Sciatic nerve (tissue), 2 donors: ENCODE measurements around the gene MCOLN1. TPM values are rescaled to one million over a fixed set of nuclear protein-coding genes. Genes with fewer than 3 reads are reported as not detected.

Source experiments
- ATAC-seq: fragments of 200-7000 bp; cut with Tn5 transposase; one replicate; pipeline ENCODE4 v1.9.1; 2020; ENCODE audit warnings: mild to moderate bottlenecking, moderate library complexity
- DNase-seq: peaks from one replicate; pipeline ENCODE4 v3.0.0-alpha.2; 2020; ENCODE audit warnings: low spot score
- intact Hi-C: fragments of 100-400 bp; cut with DNase I; formaldehyde crosslinking; loops from one replicate; pipeline ENCODE4 v1.14.2; 2022
- total RNA-seq: library from RNA; stranded (reverse); fragmentation: NEBNext Ultra II Directional; extraction: Animal tissue kit (Norgen Biotek cat#: 25700); gene quantifications from one replicate; pipeline ENCODE4 v1.2.1, GENCODE V29; 2021
- donor health status: DM: no; HTN: no; CAD: no.
- donor health status: DM: no; HTN: no; CAD: no.

MCOLN1 gene
- total RNA-seq, 1 donor from 2014 or later = 35.3 TPM

DNA sequence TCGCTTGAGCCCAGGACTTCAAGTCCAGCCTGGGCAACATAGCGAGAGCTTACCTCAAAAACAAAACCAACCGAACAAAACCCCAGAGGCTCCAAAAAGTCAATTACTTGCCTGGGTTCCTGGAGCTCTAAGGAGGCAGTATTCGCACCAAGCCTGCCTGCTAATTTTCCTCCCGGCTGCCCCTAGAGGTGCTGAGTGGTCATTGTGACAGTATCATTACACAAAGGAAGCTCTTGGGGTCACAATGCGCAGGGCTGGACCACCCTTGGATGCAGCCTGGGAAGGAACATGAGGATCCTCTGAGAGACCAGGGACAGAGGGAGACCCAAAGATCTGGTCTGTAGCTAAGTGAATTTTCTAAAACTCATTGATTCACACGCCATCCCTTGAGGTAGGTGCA is 25.1 kb upstream of the MCOLN1 start:
- ATAC-seq = no peak
- intact Hi-C loops = no loop called here

DNA sequence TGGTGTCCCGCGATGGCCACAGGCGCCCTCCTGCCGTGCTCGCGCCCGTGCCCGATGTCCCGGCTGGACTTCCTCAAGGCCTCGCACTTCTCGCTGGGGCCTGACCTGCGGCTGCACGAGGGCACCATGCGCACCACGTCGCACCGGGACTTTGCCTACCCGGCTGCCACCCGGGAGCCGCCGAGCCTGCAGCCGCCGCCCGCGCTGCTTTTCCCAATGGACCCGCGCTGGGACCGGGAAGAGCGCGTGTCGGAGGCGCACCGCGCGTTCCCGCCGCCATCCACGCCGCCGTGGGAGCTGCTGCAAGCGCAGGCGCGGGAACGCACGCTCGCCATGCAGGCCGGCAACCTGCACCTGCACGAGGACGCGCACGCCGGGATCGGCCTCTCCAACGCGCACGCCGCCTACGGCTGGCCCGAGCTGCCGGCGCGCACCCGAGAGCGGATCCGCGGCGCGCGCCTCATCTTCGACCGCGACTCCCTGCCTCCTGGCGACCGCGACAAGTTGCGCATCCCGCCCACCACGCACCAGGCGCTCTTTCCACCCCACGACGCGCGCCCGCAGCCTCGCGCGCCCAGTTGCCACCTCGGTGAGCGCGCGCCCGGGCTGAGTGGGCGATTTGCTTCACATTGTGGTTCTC is 21.5 kb upstream of the MCOLN1 start:
- DNase-seq (no peak), ATAC-seq (peak; percentile 56)
- intact Hi-C loops = no loop called here

More for the DNA sequence above, 25.1 kb upstream of the MCOLN1 start:
- no peak for DNase-seq

DNA sequence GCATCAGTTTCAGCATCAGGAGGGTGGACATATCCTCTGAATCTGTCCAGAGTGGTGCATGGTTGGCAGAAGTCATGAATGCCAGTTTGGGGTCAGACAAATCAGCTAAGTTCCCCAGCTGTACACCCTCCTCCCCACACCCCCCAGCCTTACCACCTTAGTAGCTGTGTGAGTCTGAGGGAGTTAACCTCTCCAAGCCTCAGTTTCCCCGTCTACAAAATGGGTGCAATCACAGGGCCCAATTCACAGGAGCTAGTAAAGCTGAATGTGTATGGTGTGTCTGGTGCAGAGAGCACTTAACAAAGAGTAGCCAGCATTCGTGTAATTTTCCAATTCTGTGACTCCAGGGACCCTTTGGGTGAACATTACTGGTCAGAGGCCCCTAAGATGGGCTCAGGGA is 19.9 kb upstream of the MCOLN1 start:
- intact Hi-C loops = no loop called here
- ATAC-seq = no peak
- DNase-seq = no peak

DNA sequence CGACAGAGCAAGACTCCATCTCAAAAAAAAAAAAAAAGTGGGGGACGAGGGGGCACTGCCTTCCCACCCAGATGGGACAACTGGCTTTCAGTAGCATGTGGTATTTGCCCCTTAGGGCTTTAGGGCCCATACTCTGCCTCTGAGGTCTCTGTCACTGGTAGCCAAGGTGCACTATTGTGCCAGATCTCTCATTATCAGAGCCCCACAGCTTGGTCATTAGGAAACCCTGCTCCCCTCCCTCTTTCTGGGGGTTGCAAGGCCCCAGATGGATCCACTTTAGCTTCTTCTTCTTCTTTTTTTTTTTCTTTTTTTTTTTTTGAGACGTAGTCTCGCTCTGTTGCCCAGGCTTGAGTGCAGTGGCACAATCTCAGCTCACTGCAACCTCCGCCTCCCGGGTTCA is 17.7 kb upstream of the MCOLN1 start:
- DNase-seq (no peak), ATAC-seq (no peak)
- intact Hi-C loops = no loop called here

DNA sequence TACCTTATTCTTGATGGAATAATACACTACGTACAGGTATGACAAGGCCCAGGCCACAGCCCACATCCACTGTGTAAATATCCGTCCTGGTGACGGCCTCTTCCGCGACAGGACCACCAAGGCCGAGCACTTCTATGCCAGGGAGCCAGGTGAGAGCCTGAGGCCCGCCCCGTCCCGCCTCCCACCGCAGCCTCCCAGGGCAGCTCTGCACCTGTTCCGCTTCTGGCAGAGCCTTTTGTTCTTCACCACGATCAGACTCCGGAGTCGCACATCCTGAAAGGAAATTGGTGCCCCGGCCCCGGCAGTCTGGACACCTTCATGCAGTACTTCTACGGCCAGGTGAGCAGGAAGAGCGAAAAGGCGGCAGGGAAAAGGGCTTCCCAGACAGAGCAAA is 17.1 kb upstream of the MCOLN1 start:
- intact Hi-C loops = no loop called here
- DNase-seq (no peak), ATAC-seq (no peak)

DNA sequence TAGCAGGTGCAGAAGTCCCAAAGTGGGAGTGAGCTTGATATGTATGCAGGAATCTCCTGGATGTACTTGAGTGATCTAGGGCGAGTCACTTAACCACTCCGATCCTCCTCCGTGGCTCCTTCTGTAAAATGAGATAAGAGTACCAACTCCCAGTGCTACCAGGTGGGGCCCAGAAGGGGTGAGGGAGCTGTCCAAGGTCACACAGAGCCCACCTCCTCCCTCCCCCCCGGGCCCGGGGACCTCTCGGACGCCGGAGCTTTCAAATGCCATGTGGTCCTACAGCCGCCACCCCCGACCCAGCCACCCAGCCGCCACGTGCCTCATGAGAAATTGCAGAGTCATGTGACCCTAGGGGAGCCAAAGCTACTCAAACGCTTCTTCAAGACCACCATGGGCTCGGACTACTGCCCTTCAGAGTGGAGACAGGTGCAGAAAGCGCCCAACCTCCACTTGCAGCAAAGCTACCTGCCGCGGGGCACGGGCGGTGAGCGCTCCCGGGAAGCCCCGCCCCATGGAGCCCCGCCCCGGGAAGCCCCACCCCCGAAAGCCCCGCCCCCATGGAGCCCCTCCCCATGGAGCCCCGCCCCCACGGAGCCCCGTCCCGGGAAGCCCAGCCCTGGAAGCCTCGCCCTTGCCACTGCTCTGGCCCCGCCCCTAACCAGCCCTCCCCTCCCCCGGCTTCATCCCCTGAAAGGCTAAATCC is 16.6 kb upstream of the MCOLN1 start:
- intact Hi-C loops = no loop called here
- DNase-seq (peak; percentile 79), ATAC-seq (peak; percentile 75)

DNA sequence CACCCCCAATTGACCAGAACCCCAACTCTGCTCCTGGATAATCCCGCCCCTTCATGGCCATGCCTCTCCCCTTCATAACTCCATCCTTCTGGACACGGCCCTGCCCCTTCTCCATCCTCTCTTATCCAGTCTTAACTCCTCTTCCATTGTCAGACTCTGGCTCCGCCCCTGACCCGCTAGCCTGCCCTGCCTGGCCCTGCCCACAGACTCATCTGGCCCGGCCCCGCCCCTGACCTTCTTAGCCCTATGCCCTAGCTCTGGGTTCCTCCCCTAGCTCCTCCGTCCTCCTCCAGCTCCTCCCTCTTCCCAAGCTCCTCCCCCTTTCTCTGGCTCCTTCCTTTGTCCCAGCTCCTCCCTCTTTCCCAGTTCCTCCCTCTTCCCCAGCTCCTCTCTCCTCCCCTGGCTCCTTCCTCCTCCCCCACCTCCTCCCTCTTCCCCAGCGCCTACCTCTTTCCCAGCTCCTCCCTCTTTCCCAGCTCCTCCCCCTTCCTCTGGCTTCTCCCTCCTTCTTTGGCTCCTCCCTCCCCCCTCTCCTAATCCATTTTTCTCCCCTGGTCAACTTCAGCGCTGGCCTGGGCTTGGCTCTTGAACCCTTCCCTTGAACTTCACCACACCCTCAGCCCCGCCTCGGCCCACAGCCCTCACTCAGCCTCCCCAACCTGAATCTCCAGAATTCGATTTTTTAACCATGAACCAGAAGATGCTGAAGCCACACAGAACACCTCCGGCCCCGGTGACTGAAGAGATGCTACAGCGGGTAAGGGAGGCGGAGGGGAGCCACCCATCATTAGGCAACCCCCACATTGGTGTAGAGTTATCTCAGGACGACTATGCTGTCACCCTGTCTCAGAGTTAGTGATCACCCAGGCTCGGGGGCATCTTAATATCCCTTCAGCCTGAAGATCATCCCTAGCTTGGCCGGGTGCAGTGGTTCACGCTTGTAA is 15.8 kb upstream of the MCOLN1 start:
- peak; percentile 91 for DNase-seq
- intact Hi-C loops = no loop called here
- ATAC-seq = peak; percentile 95

DNA sequence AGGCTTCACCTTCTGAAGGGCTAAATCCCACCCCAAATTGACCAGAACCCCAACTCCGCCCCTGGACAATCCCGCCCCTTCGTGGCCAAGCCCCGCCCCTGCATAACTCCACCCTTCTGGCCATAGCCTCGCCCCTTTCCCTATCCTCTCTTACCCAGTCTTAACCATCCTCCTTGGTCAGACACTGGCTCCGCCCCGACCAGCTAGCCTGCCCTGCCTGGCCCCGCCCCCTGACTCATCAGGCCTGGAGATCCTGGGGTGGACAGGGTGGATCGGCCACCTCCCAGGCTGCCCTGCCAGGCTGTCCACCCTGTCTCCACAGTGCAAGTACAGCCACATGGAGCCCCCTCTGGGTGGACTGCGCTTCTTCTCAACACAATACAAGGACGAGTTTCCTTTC is 14.5 kb upstream of the MCOLN1 start:
- ATAC-seq = peak; percentile 61
- intact Hi-C loops = no loop called here
- DNase-seq = peak; percentile 82

DNA sequence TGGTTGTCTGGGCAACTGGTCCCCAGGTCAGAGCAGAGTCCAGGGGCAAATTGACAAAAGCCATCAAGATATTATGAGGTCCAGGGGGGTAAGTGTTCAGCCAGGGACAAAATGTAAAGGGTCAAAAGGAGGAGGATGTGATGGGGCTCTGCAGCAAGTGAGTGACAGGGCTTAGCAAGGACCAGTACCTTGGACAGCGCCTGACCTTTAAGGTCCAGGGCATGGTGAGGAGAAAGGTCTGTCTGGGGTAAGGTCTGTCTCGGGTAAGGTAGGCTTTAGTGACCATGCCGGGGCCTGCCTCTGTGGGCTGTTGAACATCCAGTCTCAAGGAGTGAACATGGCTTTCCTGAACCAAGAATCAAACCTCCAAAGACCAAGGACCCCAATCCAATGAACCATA is 12.8 kb upstream of the MCOLN1 start:
- DNase-seq (no peak), ATAC-seq (no peak)
- intact Hi-C loops = no loop called here

DNA sequence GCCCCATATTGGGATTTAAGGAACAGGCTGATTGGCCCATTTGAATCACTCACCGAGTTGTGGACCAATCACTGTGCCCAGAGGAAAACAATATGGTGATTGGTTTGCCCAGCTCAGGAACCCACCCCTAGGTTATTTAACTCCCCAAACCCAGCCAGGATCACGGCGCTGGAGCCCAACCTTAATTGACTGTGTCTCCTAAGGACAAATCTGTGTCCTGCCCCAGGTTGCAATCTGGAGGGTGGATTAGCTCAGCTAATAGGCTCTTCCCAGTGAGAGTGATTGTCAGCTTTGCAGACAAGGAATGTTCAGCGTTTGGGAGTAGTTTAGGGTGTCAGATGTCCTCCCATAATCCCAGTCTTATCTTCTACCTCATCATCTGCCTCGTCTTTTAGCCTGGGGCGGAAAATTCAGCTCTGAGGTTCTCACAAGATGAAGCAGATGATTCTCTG is 10.0 kb upstream of the MCOLN1 start:
- ATAC-seq (no peak), DNase-seq (no peak)
- intact Hi-C loops = no loop called here

DNA sequence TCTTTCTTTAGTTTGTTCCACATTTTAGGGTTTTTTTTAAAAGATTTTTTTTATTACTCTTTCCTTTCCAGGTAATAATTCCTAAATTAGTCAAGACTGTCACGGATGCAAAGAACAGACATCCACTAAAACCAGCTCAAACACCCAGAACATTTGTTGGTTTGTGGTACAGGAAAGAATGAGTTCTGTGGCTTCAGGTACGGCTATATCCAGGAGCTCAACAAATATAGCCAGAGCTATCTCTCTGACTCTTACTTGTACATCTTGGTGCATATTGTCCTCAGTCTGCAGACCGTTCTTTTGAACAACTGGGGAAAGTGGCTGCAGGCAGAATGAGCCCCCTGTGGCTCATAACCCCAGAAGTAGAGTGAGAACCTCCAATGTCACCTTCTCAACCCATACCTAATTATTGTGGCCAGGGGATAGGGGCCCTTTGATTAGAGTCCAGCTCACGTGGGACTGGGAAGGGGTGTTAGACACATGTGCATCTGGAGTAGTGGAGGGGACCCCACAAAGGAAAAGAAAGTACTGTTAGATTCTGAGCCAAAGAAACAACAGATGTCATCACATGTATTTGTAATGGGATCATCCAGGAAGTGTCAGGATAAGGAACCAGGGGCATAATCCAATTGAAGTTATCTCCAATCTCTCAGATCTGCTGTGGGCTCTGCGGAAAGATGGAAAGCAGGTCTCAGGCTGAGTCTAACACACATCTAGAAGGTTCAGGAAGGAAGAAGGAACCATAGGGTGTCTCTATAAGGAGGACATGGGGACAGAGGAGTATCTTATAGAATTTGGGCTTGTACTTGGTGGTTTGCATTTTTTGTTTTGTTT is 8.4 kb upstream of the MCOLN1 start:
- intact Hi-C loops = no loop called here
- no peak for DNase-seq
- ATAC-seq = no peak

DNA sequence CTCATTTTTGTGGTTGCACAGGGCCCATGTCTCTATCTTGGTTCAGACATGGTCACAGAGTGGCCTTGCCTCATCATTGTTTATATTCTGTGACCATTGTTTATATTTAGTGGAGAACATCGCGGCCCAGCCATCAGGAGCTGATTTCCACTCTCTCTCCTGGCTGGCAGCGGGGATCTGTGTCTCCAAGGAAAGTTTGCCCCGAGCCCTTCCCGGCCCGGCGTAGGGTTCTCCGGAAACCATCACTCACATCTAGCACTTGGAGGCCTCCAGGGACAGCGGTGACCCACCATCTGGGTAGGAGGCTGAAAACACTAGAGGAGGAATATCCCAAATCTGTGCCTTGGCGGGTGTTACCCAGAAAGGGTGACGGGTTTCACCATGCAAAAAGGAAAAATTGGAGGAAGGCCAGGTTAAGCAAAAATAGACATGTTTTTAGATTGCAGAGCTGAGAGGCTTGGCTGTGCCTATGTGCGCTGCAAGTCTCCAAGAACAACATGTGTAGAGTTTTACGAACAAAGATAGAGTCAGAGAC is 7.2 kb upstream of the MCOLN1 start:
- ATAC-seq = peak; percentile 44
- intact Hi-C loops = no loop called here

DNA sequence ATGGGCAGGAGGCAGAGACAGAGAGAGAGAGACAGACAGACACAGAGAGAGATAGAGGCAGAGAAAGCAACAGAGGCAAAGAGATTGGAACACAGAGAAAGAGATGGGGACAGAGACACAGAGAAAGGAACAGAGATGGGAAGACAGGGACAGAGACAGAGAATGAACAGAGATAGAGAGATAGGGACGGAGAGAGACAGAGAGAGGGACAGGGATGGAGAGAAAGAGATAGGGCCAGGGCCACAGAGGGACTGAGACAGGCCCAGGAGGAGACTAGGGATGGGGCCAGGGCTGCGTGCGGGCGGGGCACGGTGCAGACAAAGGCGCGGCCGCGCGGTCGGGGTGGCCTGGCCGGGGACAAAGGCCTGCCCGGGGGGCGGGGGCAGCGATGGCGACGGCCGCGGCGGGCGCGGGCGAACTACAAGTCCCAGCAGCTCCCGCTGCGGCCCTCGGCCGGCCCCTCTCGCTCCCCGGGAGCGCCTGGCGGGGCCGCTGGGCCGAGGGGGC is 6.7 kb upstream of the MCOLN1 start, which contains the start of gene ZNF358:
TSS of gene ZNF358 (plus strand) at position 459 of the 507 bp plus-strand sequence. CDS start 3,140 bp downstream, outside the sequence.
- intact Hi-C loops = no loop called here
- ATAC-seq = peak; percentile 86
- peak; percentile 86 for DNase-seq

More for the DNA sequence above, 7.2 kb upstream of the MCOLN1 start:
- no peak for DNase-seq

DNA sequence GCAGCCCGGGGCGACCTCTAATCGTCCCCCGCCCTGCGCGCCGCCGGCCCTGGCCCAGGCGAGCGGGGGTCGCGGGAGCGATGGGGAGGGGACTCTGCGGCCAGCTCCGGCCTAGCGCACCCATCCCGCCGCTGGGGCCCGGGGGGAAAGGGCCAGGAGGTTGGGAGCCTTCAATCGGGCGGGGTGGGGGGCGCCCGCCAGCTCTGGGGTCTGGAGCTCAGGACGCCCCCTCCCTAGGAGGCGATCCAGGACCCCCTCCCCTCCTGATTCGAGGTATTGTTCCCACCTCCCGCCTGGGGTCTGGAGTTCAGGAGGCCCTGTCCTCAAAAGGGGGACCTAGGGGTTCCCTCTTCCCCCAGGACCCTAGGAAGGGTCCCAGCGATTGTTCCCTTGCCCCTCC is 6.1 kb upstream of the MCOLN1 start:
- DNase-seq = no peak
- intact Hi-C loops = no loop called here
- ATAC-seq = peak; percentile 3

DNA sequence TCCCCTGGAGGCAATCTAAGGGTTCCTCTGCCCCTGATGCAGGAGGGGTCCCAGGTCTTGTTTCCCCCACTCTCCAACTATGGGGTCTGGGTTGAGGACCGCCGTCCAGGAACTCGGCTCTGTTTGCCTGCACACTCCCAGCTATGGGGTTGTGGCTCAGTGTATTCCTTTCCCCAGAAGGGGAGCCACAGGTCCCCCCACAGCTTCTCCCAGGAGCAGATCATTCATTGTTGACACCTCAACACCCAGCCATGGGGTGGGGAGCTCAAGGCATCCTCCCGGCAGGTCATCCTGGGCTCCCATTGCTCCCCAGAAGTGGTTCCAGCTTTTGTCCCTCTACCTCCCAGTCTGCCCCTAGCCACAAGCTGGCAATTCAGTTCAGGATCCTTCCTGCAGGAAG is 5.5 kb upstream of the MCOLN1 start:
- intact Hi-C loops = no loop called here
- no peak for DNase-seq
- peak; percentile 5 for ATAC-seq

DNA sequence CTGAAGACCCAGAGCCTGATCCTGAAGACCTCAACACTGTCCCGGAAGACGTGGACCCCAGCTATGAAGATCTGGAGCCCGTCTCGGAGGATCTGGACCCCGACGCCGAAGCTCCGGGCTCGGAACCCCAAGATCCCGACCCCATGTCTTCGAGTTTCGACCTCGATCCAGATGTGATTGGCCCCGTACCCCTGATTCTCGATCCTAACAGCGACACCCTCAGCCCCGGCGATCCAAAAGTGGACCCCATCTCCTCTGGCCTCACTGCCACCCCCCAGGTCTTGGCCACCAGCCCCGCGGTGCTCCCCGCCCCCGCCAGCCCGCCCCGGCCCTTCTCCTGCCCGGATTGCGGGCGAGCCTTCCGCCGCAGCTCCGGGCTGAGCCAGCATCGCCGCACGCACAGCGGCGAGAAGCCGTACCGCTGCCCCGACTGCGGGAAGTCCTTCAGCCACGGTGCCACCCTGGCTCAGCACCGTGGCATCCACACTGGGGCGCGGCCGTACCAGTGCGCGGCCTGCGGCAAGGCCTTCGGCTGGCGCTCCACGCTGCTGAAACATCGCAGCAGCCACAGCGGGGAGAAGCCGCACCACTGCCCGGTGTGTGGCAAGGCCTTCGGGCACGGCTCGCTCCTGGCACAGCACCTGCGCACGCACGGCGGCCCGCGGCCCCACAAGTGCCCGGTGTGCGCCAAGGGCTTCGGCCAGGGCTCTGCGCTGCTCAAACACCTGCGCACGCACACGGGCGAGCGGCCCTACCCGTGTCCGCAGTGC is 2.9 kb upstream of the MCOLN1 start:
- ATAC-seq (no peak), DNase-seq (no peak)
- intact Hi-C loops = no loop called here
